NOMO-1 (cell line): ENCODE results near the gene FBXW4.
"Not testable (repeated sequence)": the region's sequence is repeated elsewhere in the genome, so short reads cannot be mapped to it uniquely, and the experiment has no call there.

Source experiments
- DNase-seq, 2 experiments: peaks; one replicate each; lab custom pipeline; 2025; ENCODE audit not compliant: unreplicated experiment in 2 of 2; lab: John Stamatoyannopoulos, UW

Gene FBXW4

GRCh38 chr10:101656890-101657289, 38.1 kb downstream of the FBXW4 start:
- DNase-seq: no peak

- DNase-seq: no peak
Measured at GRCh38 chr10:101655570-101655969, 39.4 kb downstream of the FBXW4 start.

GRCh38 chr10:101653536-101653935, 41.4 kb downstream of the FBXW4 start:
- DNase-seq: no peak

- no peak for DNase-seq
Measured at GRCh38 chr10:101651336-101651735, 43.6 kb downstream of the FBXW4 start.

- no peak for DNase-seq
Measured at GRCh38 chr10:101650863-101651262, 44.1 kb downstream of the FBXW4 start.

GRCh38 chr10:101649525-101650085, 45.4 kb downstream of the FBXW4 start:
- DNase-seq: no peak

GRCh38 chr10:101647255-101647654, 47.7 kb downstream of the FBXW4 start:
- no peak for DNase-seq

- DNase-seq: no peak
Measured at GRCh38 chr10:101646364-101646763, 48.6 kb downstream of the FBXW4 start.

- no peak for DNase-seq
Measured at GRCh38 chr10:101645659-101646058, 49.3 kb downstream of the FBXW4 start.

- DNase-seq: no peak
Measured at GRCh38 chr10:101644002-101644401, 51.0 kb downstream of the FBXW4 start.

GRCh38 chr10:101643546-101643945, 51.4 kb downstream of the FBXW4 start:
- DNase-seq: no peak

- DNase-seq: no peak
Measured at GRCh38 chr10:101639141-101639900, 55.6 kb downstream of the FBXW4 start.

GRCh38 chr10:101633510-101633909, 61.5 kb downstream of the FBXW4 start:
- not testable (repeated sequence) for DNase-seq

GRCh38 chr10:101631821-101632475, 63.0 kb downstream of the FBXW4 start:
- no peak for DNase-seq

- no peak for DNase-seq
Measured at GRCh38 chr10:101630633-101630920, 64.4 kb downstream of the FBXW4 start.

GRCh38 chr10:101629837-101630632, 64.9 kb downstream of the FBXW4 start:
- DNase-seq: no peak

GRCh38 chr10:101625821-101626412, 69.1 kb downstream of the FBXW4 start:
- no peak for DNase-seq

GRCh38 chr10:101624526-101625102, 70.4 kb downstream of the FBXW4 start:
- DNase-seq: peak; percentile 8 to 10

GRCh38 chr10:101623528-101623927, 71.4 kb downstream of the FBXW4 start:
- no peak for DNase-seq

- no peak for DNase-seq
Measured at GRCh38 chr10:101619983-101620382, 75.0 kb downstream of the FBXW4 start.

- DNase-seq: no peak
Measured at GRCh38 chr10:101618871-101619270, 76.1 kb downstream of the FBXW4 start.
